Hepatic stellate cell (primary cell): ENCODE data around the gene U2AF1L4.
A peak's percentile ranks its signal among the peaks of the same experiment; 100 is the strongest.

Experiments used
- DNase-seq: peaks from one replicate; pipeline ENCODE4 v3.0.0; 2011; ENCODE audit warnings: low spot score

Gene U2AF1L4

DNA sequence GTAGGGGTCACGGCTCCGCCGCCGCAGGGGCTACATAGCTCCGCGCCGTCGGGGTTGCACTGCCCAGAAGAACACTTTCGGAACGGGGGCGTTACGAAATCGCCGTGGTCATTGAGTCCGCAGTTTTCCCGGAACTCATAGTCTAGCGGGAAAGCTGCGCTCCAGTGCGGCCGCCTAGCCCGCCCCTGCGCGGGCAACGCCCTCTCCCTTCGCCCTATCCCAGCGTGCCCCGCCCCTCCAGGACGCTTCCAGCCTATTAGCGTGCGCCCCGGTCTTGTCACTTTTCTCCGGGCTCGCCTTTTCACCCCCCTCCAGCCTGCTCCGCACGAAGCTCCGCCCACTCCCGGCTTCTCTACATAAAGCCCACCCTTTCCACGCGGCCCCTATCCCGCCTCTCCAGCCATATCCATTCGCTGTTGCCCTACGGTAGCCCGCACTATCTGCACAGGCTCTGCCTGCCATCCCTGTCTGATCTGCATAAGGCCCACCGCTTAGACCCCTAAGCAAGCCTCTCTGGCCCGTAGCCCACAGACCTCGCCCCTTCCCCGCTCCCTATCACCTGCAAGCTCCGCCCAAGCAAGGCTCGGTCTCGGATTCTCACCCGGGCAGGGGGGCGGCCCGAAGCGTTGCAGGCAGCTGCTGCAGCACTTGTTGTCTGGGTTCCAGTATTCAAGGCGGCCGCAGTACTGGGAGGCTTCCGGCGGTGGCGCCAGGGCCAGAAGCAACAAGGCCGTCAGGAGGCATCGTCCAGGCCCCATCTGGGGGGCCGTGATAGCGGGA lies 4.6 kb downstream of the U2AF1L4 start:
- DNase-seq = peak; percentile 100

DNA sequence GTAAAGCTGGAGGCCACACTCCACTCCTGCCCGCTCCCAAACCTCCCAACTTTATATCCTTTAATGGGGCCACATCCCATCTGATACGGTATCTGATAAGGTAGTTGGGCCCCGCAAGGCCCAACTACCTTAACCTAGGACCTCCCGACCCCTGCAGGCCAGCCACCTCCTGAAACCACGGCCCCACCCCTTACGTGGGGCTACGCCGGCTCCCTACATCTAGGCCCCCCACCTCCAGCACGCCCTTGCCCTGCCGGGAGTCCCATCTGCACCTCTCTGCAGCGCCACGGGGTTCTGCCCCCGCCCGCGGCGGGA lies 5.2 kb downstream of the U2AF1L4 start:
- DNase-seq = no peak

DNA sequence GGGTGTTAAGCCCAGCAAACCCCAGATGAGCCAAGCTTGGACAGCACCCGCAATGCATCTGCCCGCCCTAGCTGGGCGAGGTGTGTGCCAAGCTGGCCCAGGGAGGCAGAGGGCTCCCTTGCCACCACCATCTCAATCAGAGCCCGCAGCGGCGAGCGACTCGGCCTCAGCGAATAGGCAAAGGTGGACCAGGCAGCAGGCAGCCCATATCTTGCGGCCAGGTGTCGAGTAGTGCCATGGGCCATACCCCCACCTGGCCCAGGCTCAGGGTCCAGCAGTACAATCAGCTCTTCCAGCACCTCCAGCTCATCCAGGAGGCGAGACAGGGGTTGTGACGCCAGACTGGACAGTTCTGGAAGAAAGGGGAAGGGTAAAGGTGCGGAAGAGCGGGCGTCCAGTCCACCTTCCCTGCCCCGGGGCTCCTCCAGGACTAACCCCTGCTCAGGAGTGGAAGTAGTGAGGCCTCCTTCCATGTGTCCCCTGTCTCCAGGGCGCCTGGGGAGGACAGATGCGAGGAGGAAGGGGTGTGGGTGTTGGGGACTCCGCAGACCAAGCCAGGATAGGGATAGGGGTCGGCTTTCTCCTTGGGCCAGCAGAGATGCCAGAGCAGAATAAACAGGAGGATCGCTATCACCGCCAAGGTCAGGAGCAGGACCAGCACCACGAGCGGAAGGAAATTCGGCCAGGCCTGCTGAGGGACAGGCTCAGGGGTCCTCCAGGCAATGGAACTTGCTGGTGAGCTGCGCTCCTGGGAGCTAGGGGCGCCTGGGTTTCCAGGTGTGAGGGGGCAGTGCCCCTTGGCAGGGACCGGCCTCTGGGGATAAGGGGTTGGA lies 5.7 kb downstream of the U2AF1L4 start:
- no peak for DNase-seq

DNA sequence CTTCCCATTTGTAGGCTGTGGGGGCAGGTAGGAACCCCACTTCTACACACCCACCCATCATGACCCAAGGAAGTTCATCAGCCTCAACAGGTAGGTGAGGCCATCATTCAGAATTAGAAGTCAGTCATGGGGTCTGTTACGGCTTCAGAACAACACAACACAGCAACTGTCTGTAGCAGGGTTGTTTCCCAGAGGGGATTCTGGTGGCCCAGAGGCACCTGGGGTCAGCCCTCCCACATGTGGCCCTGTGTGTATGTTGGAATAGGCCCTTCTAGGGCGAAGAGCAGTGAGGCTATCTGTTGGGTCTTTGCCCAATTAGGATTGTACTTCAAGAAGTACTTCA lies 6.4 kb downstream of the U2AF1L4 start:
- DNase-seq = no peak

DNA sequence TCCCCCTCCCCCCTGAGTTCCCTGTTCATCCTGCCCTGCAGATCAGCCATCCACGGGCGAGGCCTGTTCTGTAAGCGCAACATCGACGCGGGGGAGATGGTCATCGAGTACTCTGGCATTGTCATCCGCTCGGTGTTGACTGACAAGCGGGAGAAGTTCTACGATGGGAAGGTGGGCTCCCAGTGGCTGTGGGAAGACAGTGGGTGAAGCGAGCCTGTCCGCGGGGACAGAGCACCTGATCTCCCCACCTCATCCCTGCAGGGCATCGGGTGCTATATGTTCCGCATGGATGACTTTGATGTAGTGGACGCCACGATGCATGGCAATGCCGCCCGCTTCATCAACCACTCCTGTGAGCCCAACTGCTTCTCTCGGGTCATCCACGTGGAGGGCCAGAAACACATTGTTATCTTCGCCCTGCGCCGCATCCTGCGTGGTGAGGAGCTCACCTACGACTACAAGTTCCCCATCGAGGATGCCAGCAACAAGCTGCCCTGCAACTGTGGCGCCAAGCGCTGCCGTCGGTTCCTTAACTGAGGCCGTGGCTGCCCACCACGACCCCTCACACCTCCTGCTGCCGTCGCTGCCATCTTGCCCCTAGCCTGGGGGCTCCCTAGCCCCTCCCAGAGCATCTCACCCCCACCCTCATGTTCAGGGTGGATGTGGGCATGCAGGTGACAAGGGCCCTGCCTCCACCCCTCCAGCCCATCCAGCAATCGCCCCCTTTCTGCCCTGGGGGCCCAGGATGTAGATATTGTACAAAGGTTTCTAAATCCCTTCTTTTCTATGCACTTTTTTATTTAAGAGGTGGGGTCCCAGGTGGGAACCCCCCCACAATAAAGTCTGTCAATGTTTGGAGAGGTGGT lies 7.0 kb downstream of the U2AF1L4 start:
- no peak for DNase-seq

DNA sequence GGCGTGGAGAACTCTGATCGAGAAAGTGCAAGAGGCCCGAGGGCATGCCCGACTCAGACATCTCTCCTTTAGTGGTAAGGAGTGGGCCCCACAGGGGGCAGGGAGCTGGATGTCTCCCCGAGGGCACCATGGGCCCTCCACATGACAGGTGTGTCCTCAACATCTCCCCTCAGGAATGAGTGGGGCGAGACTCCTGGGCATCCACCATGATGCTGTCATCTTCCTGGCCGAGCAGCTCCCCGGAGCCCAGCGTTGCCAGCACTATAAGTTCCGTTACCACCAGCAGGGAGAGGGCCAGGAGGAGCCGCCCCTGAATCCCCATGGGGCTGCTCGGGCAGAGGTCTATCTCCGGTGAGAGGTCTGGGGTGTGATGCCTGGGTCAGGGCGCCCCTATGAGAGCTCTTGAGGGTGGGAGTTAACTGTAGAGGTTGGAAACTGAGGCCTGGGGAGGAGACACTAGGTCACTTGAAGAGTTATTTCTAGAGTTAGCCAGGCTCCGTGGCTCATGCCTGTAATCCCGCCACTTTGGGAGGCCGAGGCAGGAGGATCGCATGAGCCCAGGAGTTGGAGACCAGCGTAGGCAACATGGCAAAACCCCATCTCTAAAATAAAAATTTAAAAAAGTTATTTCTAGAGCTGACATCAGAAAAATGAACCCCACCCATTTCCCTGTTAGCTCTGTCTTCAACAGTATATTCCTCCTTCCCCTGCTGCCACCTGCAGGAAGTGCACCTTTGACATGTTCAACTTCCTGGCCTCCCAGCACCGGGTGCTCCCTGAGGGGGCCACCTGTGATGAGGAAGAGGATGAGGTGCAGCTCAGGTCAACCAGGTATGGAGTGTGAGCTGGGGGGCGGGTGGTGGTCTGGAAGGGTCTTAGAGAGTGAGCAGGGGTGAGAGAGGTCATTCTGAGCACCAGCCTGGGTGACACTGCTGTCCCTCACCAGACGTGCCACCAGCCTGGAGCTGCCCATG lies 8.0 kb downstream of the U2AF1L4 start:
- no peak for DNase-seq

DNA sequence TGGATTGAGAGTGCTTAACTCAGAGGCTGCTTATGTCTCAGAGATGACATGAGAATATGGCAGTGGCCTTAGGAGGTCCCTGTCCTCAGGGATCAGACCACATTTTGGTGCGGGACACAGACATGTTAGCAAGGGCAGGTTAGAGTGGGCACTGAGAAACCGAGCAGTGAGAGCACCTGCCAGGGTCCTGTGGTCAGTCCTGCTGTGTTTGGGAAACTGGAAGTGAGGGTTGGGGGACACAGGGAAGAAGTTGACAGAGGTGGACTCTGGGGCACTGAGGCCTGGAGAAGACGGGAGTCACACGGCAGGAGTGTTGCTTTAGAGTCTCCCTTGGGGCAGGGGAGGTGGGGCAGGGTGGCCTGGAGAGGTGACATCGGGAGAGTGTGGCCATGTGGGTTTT lies 10.3 kb downstream of the U2AF1L4 start:
- DNase-seq = no peak

DNA sequence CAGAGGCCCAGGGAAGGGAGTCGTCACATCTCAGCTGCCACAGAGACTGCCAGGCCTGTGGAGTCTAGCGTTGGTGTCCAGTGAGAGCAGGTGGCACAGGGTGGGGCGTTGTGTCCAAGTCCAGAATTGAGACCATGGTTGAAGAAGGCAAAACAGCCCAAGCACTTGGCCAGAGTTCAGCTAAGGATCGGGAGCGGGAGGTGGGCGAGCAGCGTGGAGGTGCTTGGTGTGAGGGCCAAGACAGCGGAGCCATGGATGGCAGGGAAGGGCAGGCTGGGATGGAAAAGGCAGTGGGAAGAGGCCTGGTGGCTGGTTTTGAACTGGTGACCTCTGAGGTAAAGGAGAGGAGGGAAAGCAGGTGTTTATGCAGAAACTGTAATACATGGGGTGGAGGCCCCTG lies 10.9 kb downstream of the U2AF1L4 start:
- no peak for DNase-seq

DNA sequence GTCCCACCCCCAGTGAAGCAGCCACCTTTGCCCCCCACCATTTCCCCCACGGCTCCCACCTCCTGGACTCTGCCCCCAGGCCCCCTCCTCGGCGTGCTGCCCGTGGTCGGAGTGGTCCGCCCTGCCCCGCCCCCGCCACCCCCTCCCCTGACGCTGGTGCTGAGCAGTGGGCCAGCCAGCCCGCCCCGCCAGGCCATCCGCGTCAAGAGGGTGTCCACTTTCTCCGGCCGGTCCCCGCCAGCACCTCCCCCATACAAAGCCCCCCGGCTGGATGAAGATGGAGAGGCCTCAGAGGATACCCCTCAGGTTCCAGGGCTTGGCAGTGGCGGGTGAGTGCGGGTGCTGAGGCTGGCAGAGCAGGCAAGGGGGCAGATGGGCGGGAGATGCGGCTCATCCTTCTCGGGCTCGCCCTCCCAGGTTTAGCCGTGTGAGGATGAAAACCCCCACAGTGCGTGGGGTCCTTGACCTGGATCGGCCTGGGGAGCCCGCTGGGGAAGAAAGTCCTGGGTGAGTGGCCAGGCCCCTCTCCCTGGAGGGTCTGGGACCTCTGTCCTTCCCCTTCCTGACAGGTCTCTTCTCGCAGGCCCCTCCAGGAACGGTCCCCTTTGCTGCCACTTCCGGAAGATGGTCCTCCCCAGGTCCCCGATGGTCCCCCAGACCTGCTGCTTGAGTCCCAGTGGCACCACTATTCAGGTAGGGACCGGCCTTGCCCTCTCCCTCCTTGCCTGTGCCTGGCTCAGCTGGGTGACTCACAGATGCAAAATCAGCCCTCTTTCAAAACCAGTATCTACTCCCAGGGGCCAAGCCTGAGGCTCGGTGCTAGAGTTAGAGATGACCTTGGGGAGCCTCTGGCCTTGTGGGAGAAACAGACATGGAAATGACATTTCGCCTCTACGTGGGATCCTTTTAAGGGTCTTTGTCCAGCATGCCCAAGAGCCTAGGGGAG lies 11.8 kb downstream of the U2AF1L4 start:
- DNase-seq = no peak

DNA sequence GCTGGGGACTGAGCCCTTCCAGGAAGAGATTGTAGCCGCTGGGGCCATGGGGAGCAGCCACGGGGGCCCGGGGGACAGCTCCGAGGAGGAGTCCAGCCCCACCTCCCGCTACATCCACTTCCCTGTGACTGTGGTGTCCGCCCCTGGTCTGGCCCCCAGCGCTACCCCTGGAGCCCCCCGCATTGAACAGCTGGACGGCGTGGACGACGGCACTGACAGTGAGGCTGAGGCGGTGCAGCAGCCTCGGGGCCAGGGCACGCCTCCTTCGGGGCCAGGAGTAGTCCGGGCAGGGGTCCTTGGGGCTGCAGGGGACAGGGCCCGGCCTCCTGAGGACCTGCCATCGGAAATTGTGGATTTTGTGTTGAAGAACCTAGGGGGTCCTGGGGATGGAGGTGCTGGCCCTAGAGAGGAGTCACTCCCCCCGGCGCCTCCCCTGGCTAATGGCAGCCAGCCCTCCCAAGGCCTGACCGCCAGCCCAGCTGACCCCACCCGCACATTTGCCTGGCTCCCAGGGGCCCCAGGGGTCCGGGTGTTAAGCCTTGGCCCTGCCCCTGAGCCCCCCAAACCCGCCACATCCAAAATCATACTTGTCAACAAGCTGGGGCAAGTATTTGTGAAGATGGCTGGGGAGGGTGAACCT lies 12.6 kb downstream of the U2AF1L4 start:
- DNase-seq = no peak

DNA sequence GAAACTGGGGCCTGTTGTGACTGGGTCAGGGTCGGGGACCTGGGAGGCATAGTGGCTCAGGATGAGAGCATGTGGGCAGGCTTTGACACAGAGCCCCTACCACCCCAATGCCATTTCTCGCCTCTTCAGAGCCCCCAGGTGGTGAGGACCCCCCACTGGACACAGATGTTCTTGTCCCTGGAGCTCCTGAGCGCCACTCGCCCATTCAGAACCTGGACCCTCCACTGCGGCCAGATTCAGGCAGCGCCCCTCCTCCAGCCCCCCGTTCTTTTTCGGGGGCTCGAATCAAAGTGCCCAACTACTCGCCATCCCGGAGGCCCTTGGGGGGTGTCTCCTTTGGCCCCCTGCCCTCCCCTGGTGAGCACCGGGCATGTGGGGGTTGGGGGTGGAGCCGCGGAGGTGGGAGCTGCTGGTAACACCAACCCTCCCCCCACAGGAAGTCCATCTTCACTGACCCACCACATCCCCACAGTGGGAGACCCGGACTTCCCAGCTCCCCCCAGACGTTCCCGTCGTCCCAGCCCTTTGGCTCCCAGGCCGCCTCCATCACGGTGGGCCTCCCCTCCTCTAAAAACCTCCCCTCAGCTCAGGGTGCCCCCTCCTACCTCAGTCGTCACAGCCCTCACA lies 13.3 kb downstream of the U2AF1L4 start:
- no peak for DNase-seq

DNA sequence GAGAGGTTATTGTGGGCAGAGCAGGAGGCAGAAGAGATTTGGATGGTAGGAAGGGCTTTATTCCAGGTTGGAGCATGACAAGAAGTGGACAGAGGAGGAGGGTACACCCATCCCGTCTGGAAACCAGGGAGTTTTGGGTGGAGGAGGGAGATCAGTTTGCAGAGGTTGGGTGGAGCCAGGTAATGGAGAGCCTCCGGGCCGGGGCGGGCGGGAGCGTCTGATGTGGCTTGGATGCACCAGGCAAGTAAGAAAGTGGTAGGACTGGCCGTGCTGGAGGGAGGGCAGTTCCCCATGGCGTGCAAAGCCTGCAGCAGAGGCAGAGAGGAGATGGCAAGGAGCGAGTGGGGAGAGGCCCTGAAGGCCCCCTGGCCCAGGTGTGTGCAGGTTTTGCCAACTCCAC lies 13.9 kb downstream of the U2AF1L4 start:
- DNase-seq = no peak

DNA sequence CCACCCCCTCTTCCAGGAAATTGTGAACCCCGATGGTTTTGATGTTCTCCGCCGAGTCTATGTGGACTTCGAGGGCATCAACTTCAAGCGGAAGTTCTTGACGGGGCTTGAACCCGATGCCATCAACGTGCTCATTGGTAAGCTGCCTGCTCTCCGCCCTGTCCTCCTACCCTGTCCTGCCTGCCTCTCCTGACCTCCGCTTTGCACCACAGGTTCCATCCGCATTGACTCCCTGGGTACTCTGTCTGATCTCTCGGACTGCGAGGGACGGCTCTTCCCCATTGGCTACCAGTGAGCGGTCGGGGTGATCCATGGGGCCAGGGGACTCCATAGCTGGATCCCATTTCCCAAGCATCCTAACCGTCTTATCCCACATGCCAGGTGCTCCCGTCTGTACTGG lies 14.9 kb downstream of the U2AF1L4 start:
- no peak for DNase-seq

DNA sequence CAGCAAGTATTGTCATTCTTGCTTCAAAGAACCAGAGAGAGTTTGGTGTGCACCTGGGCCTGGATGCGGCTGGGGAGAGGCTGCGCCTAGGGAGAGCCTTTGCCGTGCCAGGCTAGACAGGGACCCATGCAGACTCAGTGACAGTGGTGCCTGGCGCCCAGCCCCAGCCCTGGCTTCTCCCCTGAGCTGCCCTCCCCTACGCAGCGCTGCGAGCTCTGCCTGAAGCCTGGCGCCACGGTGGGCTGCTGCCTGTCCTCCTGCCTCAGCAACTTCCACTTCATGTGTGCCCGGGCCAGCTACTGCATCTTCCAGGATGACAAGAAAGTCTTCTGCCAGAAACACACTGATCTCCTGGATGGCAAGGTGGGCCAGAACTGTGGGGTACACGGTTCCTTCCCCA lies 15.5 kb downstream of the U2AF1L4 start:
- no peak for DNase-seq

DNA sequence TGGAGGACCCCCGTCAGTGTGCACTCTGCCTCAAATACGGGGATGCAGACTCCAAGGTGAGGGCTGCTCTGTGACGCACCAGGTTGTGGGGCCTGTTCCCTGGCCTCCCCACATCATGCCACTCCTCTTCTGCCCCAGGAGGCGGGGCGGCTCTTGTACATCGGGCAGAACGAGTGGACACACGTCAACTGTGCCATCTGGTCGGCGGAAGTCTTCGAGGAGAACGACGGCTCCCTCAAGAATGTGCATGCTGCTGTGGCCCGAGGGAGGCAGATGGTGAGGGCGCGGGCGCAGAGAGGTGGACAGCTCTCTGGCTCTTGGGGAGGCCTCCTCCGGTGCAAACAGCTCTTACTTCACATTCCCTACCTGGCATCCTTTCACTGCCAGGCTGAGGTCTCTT lies 16.2 kb downstream of the U2AF1L4 start:
- DNase-seq = no peak

DNA sequence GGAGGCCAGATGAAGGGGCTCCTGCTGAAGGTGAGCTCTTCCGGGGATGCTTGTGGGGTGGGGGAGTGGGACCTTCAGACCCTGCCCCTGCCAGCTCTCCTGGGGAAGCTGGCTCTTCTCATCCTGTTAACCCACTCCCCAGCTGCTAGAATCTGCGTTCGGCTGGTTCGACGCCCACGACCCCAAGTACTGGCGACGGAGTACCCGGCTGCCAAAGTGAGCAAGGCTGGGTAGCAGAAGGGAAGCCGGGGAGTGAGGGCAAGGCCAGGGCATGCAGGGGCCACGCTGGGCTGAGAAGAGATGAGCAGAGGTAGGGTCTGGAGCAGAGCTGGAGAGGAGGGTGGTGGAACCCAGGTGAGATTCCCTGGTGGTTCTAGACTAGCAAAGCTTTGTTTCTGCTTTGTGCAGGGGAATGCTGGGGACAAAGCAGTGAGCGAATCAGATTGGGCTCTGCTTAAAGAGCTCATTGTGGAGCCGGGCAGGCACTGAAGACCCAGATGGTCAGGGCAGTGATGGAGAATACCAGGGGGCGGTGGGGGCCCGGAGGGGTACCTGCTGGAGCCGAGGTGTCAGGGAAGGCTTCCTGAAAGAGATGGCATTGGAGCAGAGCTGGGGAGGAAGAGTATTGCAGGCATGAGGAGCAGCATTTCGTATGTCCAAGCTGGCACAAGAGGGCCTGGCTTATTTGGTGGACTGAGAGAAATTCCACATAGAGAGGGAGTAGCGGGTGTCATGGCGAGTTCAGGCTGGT lies 17.1 kb downstream of the U2AF1L4 start:
- DNase-seq = no peak

DNA sequence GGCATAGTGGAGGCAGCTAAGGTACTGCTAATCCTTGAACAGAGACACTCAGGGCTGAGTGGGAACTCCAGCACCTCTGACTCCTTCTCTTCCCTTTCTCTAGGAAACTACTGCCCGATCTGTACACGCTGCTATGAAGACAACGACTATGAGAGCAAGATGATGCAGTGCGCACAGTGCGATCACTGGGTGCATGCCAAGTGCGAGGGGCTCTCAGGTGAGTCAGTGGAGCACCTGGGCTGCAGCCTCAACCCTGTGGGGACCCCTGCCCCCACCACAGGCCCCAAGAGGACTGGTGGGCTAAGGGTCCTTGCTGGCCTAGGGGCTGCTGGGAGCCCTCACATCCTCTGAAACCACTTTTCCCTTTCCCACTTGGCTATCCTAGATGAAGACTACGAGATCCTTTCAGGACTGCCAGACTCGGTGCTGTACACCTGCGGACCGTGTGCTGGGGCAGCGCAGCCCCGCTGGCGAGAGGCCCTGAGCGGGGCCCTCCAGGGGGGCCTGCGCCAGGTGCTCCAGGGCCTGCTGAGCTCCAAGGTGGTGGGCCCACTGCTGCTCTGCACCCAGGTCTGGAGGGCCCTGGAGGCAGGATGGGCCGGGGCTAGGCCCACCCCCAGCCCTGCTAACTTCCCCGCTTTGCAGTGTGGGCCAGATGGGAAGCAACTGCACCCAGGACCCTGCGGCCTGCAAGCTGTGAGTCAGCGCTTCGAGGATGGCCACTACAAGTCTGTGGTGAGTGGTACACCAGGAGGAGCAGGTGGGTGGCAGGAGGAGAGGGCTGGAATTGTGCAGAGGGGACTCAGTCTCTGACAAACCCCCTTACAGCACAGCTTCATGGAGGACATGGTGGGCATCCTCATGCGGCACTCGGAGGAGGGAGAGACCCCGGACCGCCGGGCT lies 17.9 kb downstream of the U2AF1L4 start:
- no peak for DNase-seq
